Calu3 (cell line): ENCODE measurements around the gene MID1. TPM values are rescaled to one million over a fixed set of nuclear protein-coding genes. Genes with fewer than 3 reads are reported as not detected.

Experiments used
- BruUV-seq: library from RNA; stranded (reverse); fragments of 400-500 nt; replicated peaks from 2 replicates; lab custom pipeline; 2021; lab: Mats Ljungman, UMichigan
- CTCF ChIA-PET: fragments of 300-600 bp; sonication (Branson Sonifier 250); formaldehyde crosslinking; loops from one replicate; lab custom pipeline; 2022; ENCODE audit warnings: antibody characterized with exemption; lab: Charles Lee
- DNase-seq: peaks from one replicate; pipeline ENCODE4 v3.0.0; 2022
- H3K27ac Mint-ChIP-seq: one replicate; pipeline ENCODE4 v1.8.0; 2022; ENCODE audit warnings: mixed read lengths; ENCODE audit not compliant: unreplicated experiment
- H3K27me3 Mint-ChIP-seq: one replicate; pipeline ENCODE4 v1.8.0; 2022; ENCODE audit warnings: mixed read lengths; ENCODE audit not compliant: unreplicated experiment
- H3K36me3 Mint-ChIP-seq: one replicate; pipeline ENCODE4 v1.8.0; 2022; ENCODE audit warnings: mild to moderate bottlenecking, moderate library complexity, mixed read lengths; ENCODE audit not compliant: insufficient read depth, unreplicated experiment
- H3K4me1 Mint-ChIP-seq: one replicate; pipeline ENCODE4 v1.8.0; 2022; ENCODE audit warnings: mild to moderate bottlenecking, low read depth, mixed read lengths; ENCODE audit not compliant: unreplicated experiment
- H3K4me3 Mint-ChIP-seq: one replicate; pipeline ENCODE4 v1.8.0; 2022; ENCODE audit warnings: mild to moderate bottlenecking, low read depth, moderate library complexity, mixed read lengths; ENCODE audit not compliant: unreplicated experiment
- H3K9me3 Mint-ChIP-seq: one replicate; pipeline ENCODE4 v1.8.0; 2022; ENCODE audit warnings: low read depth, mixed read lengths; ENCODE audit not compliant: unreplicated experiment
- CTCF ChIP-seq: fragments of 200-600 bp; IDR thresholded peaks from one replicate; pipeline ENCODE4 v1.8.0; 2022; ENCODE audit warnings: antibody characterized with exemption; ENCODE audit not compliant: unreplicated experiment
- intact Hi-C: fragments of 100-400 bp; cut with micrococcal nuclease; formaldehyde crosslinking; loops from one replicate; pipeline ENCODE4 v1.10.0; 2022; ENCODE audit not compliant: unreplicated experiment
- total RNA-seq: library from RNA; stranded (reverse); gene quantifications from 2 replicates; pipeline ENCODE4 v1.2.3, GENCODE V29; 2022

The MID1 gene
- total RNA-seq, 1 experiment from 2014 or later = 85.6 TPM

GRCh38 chrX:10401239-10401638 is 219.1 kb downstream of the MID1 start:
- H3K4me1 Mint-ChIP-seq = no peaks in the 10 kb centered on the region
- H3K4me3 Mint-ChIP-seq = no peak overlapping the region
- TF ChIP-seq CTCF = no peak
- intact Hi-C loops = no loop called here
- CTCF ChIA-PET = no interaction called here
- no peak overlapping the region for H3K27ac Mint-ChIP-seq
- peaks cover 4% of the 10 kb centered on the region for H3K9me3 Mint-ChIP-seq
- H3K36me3 Mint-ChIP-seq = no peaks in the 10 kb centered on the region
- BruUV-seq = no TSS peak
- H3K27me3 Mint-ChIP-seq = no peaks in the 10 kb centered on the region
- no peak for DNase-seq

GRCh38 chrX:10399043-10399741 is 221.2 kb downstream of the MID1 start:
- Mint-ChIP-seq H3K36me3 (no peaks in the 10 kb centered on the region), H3K27me3 (no peaks in the 10 kb centered on the region), H3K4me3 (no peak overlapping the region), H3K9me3 (peaks cover 4% of the 10 kb centered on the region), H3K4me1 (no peaks in the 10 kb centered on the region), H3K27ac (no peak overlapping the region)
- CTCF ChIA-PET = no interaction called here
- intact Hi-C loops = no loop called here
- no peak for TF ChIP-seq CTCF
- no peak for DNase-seq
- BruUV-seq = no TSS peak

GRCh38 chrX:10398215-10398614 is 222.2 kb downstream of the MID1 start:
- H3K27me3 Mint-ChIP-seq = peaks cover 8% of the 10 kb centered on the region
- H3K4me3 Mint-ChIP-seq = no peak overlapping the region
- BruUV-seq = no TSS peak
- no peak overlapping the region for H3K27ac Mint-ChIP-seq
- TF ChIP-seq CTCF = no peak
- CTCF ChIA-PET = no interaction called here
- no peaks in the 10 kb centered on the region for H3K36me3 Mint-ChIP-seq
- intact Hi-C loops = no loop called here
- DNase-seq = no peak
- H3K9me3 Mint-ChIP-seq = peaks cover 4% of the 10 kb centered on the region
- H3K4me1 Mint-ChIP-seq = no peaks in the 10 kb centered on the region

GRCh38 chrX:10397349-10397748 is 223.0 kb downstream of the MID1 start:
- H3K4me3 Mint-ChIP-seq = no peak overlapping the region
- no peak for TF ChIP-seq CTCF
- peaks cover 4% of the 10 kb centered on the region for H3K9me3 Mint-ChIP-seq
- CTCF ChIA-PET = no interaction called here
- BruUV-seq = no TSS peak
- no peaks in the 10 kb centered on the region for H3K4me1 Mint-ChIP-seq
- H3K27ac Mint-ChIP-seq = no peak overlapping the region
- H3K27me3 Mint-ChIP-seq = peaks cover 15% of the 10 kb centered on the region
- no peaks in the 10 kb centered on the region for H3K36me3 Mint-ChIP-seq
- DNase-seq = no peak
- intact Hi-C loops = no loop called here
